GM21529 (cell line): ENCODE data around the gene RARRES2.
"Not testable (repeated sequence)": the region's sequence is repeated elsewhere in the genome, so short reads cannot be mapped to it uniquely, and the experiment has no call there.

Source experiments
- ATAC-seq: cut with Tn5 transposase; IDR thresholded peaks from one replicate; pipeline ENCODE4 v1.9.1; 2021; ENCODE audit not compliant: unreplicated experiment

The RARRES2 gene

DNA sequence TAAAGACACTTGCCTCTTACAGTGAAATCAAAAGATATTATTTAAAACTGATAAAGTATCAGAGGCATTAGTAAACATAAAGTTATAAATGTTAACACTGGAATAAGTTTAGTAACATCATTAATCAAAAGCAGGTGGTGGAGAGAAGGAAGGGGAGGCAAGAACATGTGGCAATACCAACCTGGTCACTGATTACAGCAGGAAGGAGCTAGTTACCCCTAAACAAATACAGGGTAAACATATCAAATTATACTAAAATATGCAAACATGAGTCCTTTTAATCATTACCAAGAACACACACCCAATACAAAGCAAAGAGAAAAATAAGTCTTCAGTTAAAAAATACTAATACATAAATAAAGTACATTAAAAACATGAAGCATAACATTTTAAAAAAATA, 43.5 kb downstream of the RARRES2 start:
- not testable (repeated sequence) for ATAC-seq

DNA sequence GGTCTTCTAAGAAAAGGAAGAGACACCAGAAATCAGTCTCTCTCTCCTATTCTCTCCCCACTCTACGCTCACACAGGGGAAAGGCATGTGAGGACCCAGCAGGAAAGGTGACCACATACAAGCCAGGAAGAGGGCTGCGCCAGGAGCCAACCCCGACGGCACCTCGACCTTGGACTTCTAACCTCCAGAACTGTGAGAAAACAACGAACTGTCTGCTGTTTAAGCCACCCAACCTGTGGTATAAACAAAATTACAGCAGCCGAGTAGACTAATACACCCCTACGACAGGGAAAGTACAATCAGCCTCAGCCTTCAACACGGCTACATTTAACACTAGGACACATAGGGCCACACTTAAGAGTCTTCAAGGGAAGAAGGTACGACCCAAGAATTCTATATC, 44.6 kb downstream of the RARRES2 start:
- not testable (repeated sequence) for ATAC-seq

DNA sequence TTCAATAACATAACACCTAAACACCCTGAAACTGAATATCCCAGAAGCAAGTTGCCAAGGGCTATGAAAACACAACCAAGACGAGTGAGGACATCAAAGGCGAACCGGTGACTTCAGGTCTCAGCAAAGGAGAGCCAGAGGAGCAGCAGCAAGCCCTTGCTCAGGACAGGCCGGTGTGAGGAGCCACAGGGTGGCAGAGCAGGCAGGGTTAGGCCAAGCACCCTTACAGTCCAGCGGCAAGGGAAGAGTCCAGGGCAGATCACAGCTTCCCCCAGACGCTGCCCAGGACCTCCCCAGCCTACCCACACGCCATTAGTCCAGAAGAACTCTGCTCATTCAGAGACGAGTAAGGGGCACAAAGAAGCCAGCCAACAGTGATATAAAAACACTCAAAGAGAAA, 45.8 kb downstream of the RARRES2 start:
- ATAC-seq = not testable (repeated sequence)

DNA sequence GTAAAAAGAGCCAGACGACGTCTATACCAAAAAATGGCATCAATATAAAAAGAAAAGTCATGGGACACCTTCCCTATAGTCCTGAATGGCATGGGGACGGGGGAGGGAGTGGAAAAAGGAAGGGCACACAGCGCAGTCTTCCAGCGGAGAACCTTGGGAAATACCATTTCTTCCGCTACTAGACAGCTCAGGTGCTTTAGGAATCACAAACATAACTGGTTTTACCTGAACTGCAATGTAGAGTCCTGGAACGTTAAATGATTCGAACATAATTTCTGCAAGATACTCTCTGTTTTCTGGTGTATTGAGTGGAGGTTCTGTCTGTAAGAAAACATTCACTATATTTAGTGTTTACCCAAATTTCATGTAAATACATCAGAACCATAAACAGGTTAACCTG, 46.4 kb downstream of the RARRES2 start:
- not testable (repeated sequence) for ATAC-seq

DNA sequence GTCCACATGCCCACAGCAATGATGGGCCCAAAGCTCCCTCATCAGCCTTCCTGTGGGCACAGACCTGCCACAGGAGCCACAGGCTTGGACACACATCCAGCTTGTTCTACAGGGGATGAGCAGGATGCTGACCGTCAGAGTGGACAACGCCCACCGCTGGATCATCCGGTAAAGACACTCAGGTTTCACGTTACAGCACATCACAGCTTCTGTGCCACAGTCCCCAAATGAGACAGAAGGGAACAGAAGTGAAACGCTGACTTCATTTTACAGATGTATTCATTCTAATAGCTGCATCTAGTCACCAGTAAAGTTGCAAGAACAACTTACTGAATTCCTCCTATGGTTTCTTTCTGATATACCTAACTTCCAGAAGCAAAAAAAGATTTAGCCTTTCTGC, 51.1 kb downstream of the RARRES2 start:
- ATAC-seq = not testable (repeated sequence)

DNA sequence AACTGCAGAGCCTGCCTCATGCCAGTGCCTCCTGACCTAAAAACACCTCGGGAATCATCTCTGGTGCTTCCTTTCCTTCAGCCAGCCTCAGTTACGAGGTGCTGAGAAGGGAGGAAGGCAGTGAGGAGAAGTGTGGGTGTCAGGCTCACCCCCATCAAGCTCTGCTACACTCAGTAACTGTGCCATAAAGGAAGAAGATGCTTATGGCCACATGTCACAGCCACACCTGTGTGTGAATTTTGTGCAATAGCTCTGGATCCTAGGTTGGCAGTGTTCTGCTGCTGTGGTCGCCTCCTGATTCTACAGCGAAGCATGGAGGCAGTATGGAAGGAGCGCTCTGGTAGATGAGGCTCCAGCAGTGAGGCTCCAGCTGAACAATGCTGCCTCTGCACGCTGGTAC, 52.6 kb downstream of the RARRES2 start:
- not testable (repeated sequence) for ATAC-seq
